Omental fat pad (tissue), 4 donors: ENCODE results near the gene BORCS5. TPM values are rescaled to one million over a fixed set of nuclear protein-coding genes. Genes with fewer than 3 reads are reported as not detected.
"Not testable (repeated sequence)": the region's sequence is repeated elsewhere in the genome, so short reads cannot be mapped to it uniquely, and the experiment has no call there.

Source experiments
- ATAC-seq: fragments of 150-250 bp; one replicate; pipeline ENCODE4 v1.9.1; 2016; ENCODE audit warnings: mild to moderate bottlenecking, moderate library complexity; ENCODE audit not compliant: low FRiP score
- DNase-seq: peaks from one replicate; pipeline ENCODE4 v3.0.0-alpha.2; 2019; ENCODE audit warnings: low spot score
- CTCF ChIP-seq, 3 donors: fragments of 450-650 bp; IDR thresholded peaks; one replicate each; pipeline ENCODE4 v1.5.1; 2016 to 2017; ENCODE audit warnings: antibody characterized with exemption in 3 of 3, mild to moderate bottlenecking in 3 of 3, moderate library complexity in 2 of 3
- total RNA-seq, 4 donors: library from RNA; depleted of rRNA; stranded (reverse); fragments of >200 nt; gene quantifications; one replicate each; pipeline ENCODE4 v1.1.0, GENCODE V29; 2016

Gene BORCS5
- total RNA-seq, 4 donors from 2014 or later: 11.4 to 17.1 (median 15.7) TPM

- no peak for TF ChIP-seq CTCF (IDR thresholded peaks at IDR 0.05)
- no peak for DNase-seq
Observed at GRCh38 chr12:12404297-12404696, 47.4 kb downstream of the BORCS5 start.

GRCh38 chr12:12405882-12406281 lies 49.0 kb downstream of the BORCS5 start:
- DNase-seq (no peak), ATAC-seq (no peak)
- TF ChIP-seq CTCF (IDR thresholded peaks at IDR 0.05): no peak

More at GRCh38 chr12:12404297-12404696, 47.4 kb downstream of the BORCS5 start:
- no peak for ATAC-seq

- ATAC-seq (no peak), DNase-seq (no peak)
- no peak for TF ChIP-seq CTCF (IDR thresholded peaks at IDR 0.05)
Observed at GRCh38 chr12:12406762-12407161, 49.9 kb downstream of the BORCS5 start.

GRCh38 chr12:12408265-12408690 lies 51.4 kb downstream of the BORCS5 start:
- DNase-seq (no peak), ATAC-seq (no peak)
- TF ChIP-seq CTCF (IDR thresholded peaks at IDR 0.05): no peak

- not testable (repeated sequence) for DNase-seq, ATAC-seq
Observed at GRCh38 chr12:12409337-12409736, 52.5 kb downstream of the BORCS5 start.

GRCh38 chr12:12415886-12416285 lies 59.0 kb downstream of the BORCS5 start:
- DNase-seq (no peak), ATAC-seq (no peak)
- TF ChIP-seq CTCF (IDR thresholded peaks at IDR 0.05): no peak

GRCh38 chr12:12419165-12419564 lies 62.3 kb downstream of the BORCS5 start:
- not testable (repeated sequence) for ATAC-seq

GRCh38 chr12:12423367-12423766 lies 66.5 kb downstream of the BORCS5 start:
- no peak for DNase-seq
- no peak for TF ChIP-seq CTCF (IDR thresholded peaks at IDR 0.05)
- ATAC-seq: no peak

More at GRCh38 chr12:12419165-12419564, 62.3 kb downstream of the BORCS5 start:
- not testable (repeated sequence) for DNase-seq
